H9 (cell line): ENCODE measurements around the gene KIF1A. TPM values are rescaled to one million over a fixed set of nuclear protein-coding genes. Genes with fewer than 3 reads are reported as not detected.

Experiments
- DNase-seq: peaks from one replicate; pipeline ENCODE4 v3.0.0-alpha.2; 2017
- H2AFZ ChIP-seq: one replicate; pipeline ENCODE4 v1.6.1; 2013; ENCODE audit warnings: mild to moderate bottlenecking, low read length, control low read depth, moderate library complexity
- H2AK5ac ChIP-seq: 2 replicates; pipeline ENCODE4 v1.6.1; 2013; ENCODE audit warnings: low read length, control low read depth, mixed read lengths; ENCODE audit not compliant: insufficient read length
- H2BK120ac ChIP-seq: one replicate; pipeline ENCODE4 v1.6.1; 2013; ENCODE audit warnings: low read depth, mild to moderate bottlenecking, low read length, control low read depth, inconsistent platforms; ENCODE audit not compliant: poor library complexity, severe bottlenecking
- H2BK12ac ChIP-seq: 2 replicates; pipeline ENCODE4 v1.6.1; 2013; ENCODE audit warnings: low read length, control low read depth, mixed read lengths, low read depth; ENCODE audit not compliant: insufficient read length
- H2BK15ac ChIP-seq: 2 replicates; pipeline ENCODE4 v1.6.1; 2013; ENCODE audit warnings: low read depth, low read length, control low read depth
- H2BK20ac ChIP-seq: one replicate; pipeline ENCODE4 v1.6.1; 2013; ENCODE audit warnings: low read depth, mild to moderate bottlenecking, low read length, control low read depth, inconsistent platforms; ENCODE audit not compliant: poor library complexity, severe bottlenecking
- H2BK5ac ChIP-seq: 2 replicates; pipeline ENCODE4 v1.6.1; 2013; ENCODE audit warnings: low read length, control low read depth, mixed read lengths; ENCODE audit not compliant: insufficient read length
- H3K14ac ChIP-seq: 2 replicates; pipeline ENCODE4 v1.6.1; 2013; ENCODE audit warnings: low read length, control low read depth; ENCODE audit not compliant: insufficient read depth
- H3K18ac ChIP-seq: 2 replicates; pipeline ENCODE4 v1.6.1; 2013; ENCODE audit warnings: low read depth, mild to moderate bottlenecking, mixed read lengths, low read length, control low read depth; ENCODE audit not compliant: insufficient read length
- H3K23ac ChIP-seq: 2 replicates; pipeline ENCODE4 v1.6.1; 2013; ENCODE audit warnings: low read length, control low read depth, mixed read lengths, low read depth; ENCODE audit not compliant: insufficient read length
- H3K23me2 ChIP-seq: 2 replicates; pipeline ENCODE4 v1.6.1; 2013; ENCODE audit warnings: low read depth, mild to moderate bottlenecking, mixed read lengths, low read length, control low read depth; ENCODE audit not compliant: insufficient read length, poor library complexity, severe bottlenecking
- H3K27ac ChIP-seq: 2 replicates; pipeline ENCODE4 v1.5.1; 2013; ENCODE audit warnings: low read length, control low read depth, mixed read lengths, low read depth; ENCODE audit not compliant: insufficient read length
- H3K27me3 ChIP-seq: 2 replicates; pipeline ENCODE4 v1.6.1; 2013; ENCODE audit warnings: low read length, control low read depth, inconsistent platforms; ENCODE audit not compliant: insufficient read depth
- H3K4ac ChIP-seq: 2 replicates; pipeline ENCODE4 v1.6.1; 2013; ENCODE audit warnings: low read depth, mild to moderate bottlenecking, control low read depth, inconsistent platforms, low read length, moderate library complexity
- H3K4me1 ChIP-seq: 2 replicates; pipeline ENCODE4 v1.6.1; 2013; ENCODE audit warnings: low read length, control low read depth, inconsistent platforms; ENCODE audit not compliant: insufficient read depth
- H3K4me2 ChIP-seq: 2 replicates; pipeline ENCODE4 v1.6.1; 2013; ENCODE audit warnings: low read length, control low read depth, mixed read lengths; ENCODE audit not compliant: insufficient read length, insufficient read depth
- H3K56ac ChIP-seq: 2 replicates; pipeline ENCODE4 v1.6.1; 2013; ENCODE audit warnings: low read depth, mild to moderate bottlenecking, mixed read lengths, low read length, control low read depth; ENCODE audit not compliant: insufficient read length
- H3K79me1 ChIP-seq: 2 replicates; pipeline ENCODE4 v1.6.1; 2013; ENCODE audit warnings: low read depth, mild to moderate bottlenecking, moderate library complexity, low read length, control low read depth, inconsistent platforms; ENCODE audit not compliant: insufficient read depth, poor library complexity, severe bottlenecking
- H3K79me2 ChIP-seq: 2 replicates; pipeline ENCODE4 v1.6.1; 2013; ENCODE audit warnings: low read length, control low read depth, inconsistent platforms; ENCODE audit not compliant: insufficient read depth
- H3K9ac ChIP-seq: 2 replicates; pipeline ENCODE4 v1.6.1; 2013; ENCODE audit warnings: low read length, control low read depth, mixed read lengths; ENCODE audit not compliant: insufficient read length; ENCODE audit errors: extremely low read depth
- H3K9me3 ChIP-seq: one replicate; pipeline ENCODE4 v1.6.1; 2013; ENCODE audit warnings: low read depth, low read length, inconsistent platforms; ENCODE audit not compliant: control insufficient read depth
- H3T11ph ChIP-seq: one replicate; pipeline ENCODE4 v1.6.1; 2013; ENCODE audit warnings: mild to moderate bottlenecking, low read length, control low read depth, inconsistent platforms
- H4K20me1 ChIP-seq: one replicate; pipeline ENCODE4 v1.6.1; 2013; ENCODE audit not compliant: control insufficient read depth, insufficient read length, insufficient read depth
- H4K5ac ChIP-seq: 2 replicates; pipeline ENCODE4 v1.6.1; 2013; ENCODE audit warnings: low read depth, mild to moderate bottlenecking, mixed read lengths, low read length, control low read depth; ENCODE audit not compliant: insufficient read length
- H4K8ac ChIP-seq: replicated peaks from 2 replicates; pipeline ENCODE4 v1.6.1; 2013; ENCODE audit warnings: low read length, control low read depth, mixed read lengths, low read depth; ENCODE audit not compliant: insufficient read length
- H4K91ac ChIP-seq: 2 replicates; pipeline ENCODE4 v1.6.1; 2013; ENCODE audit warnings: low read depth, mild to moderate bottlenecking, moderate library complexity, mixed read lengths, low read length, control low read depth; ENCODE audit not compliant: insufficient read length
- H3K27ac Mint-ChIP-seq, 3 experiments: 2 replicates in 2 of 3; 3 replicates in 1 of 3; pipeline ENCODE4 v1.8.0; 2020 to 2021; ENCODE audit warnings: mixed read lengths in 3 of 3, mild to moderate bottlenecking in 1 of 3, moderate library complexity in 1 of 3
- H3K27me3 Mint-ChIP-seq: 2 replicates; pipeline ENCODE4 v1.8.0; 2021; ENCODE audit warnings: low read depth, mild to moderate bottlenecking, moderate library complexity, mixed read lengths
- H3K36me3 Mint-ChIP-seq, 3 experiments: 2 replicates in 2 of 3; 3 replicates in 1 of 3; pipeline ENCODE4 v1.8.0; 2020 to 2021; ENCODE audit warnings: low read depth in 3 of 3, mixed read lengths in 3 of 3; ENCODE audit not compliant: insufficient read depth in 1 of 3
- H3K4me1 Mint-ChIP-seq, 2 experiments: 2 replicates each; pipeline ENCODE4 v1.8.0; 2020; ENCODE audit warnings: mixed read lengths in 2 of 2
- H3K4me3 Mint-ChIP-seq, 2 experiments: 2 replicates in 1 of 2; 3 replicates in 1 of 2; pipeline ENCODE4 v1.8.0; 2020 to 2021; ENCODE audit warnings: mild to moderate bottlenecking in 2 of 2, mixed read lengths in 2 of 2, moderate library complexity in 1 of 2
- H3K9me3 Mint-ChIP-seq, 2 experiments: 2 replicates in 1 of 2; 3 replicates in 1 of 2; pipeline ENCODE4 v1.8.0; 2020; ENCODE audit warnings: mild to moderate bottlenecking in 2 of 2, mixed read lengths in 2 of 2, moderate library complexity in 1 of 2
- WGBS: extraction: QIAGEN DNeasy Blood & Tissue Kit; methylation state at CpG from one replicate; pipeline ENCODE4 v1.1.7; 2013; ENCODE audit warnings: missing lambda C conversion rate, low lambda C conversion rate, mixed read lengths; ENCODE audit not compliant: insufficient read length; ENCODE audit errors: extremely low coverage; 5-methylcytosine and 5-hydroxymethylcytosine counted together
- total RNA-seq: library from RNA; stranded (reverse); gene quantifications from 2 replicates; pipeline ENCODE4 v1.2.1, GENCODE V29; 2021
- TF ChIP-seq, protein P1 (sequence below): fragments of 200-600 bp; sonication (generic); conservative IDR thresholded peaks from 3 replicates; pipeline ENCODE4 v1.8.0; 2021; ENCODE audit warnings: antibody characterized with exemption, mild to moderate bottlenecking

KIF1A gene
- total RNA-seq, 1 experiment from 2014 or later, result 204 TPM

DNA sequence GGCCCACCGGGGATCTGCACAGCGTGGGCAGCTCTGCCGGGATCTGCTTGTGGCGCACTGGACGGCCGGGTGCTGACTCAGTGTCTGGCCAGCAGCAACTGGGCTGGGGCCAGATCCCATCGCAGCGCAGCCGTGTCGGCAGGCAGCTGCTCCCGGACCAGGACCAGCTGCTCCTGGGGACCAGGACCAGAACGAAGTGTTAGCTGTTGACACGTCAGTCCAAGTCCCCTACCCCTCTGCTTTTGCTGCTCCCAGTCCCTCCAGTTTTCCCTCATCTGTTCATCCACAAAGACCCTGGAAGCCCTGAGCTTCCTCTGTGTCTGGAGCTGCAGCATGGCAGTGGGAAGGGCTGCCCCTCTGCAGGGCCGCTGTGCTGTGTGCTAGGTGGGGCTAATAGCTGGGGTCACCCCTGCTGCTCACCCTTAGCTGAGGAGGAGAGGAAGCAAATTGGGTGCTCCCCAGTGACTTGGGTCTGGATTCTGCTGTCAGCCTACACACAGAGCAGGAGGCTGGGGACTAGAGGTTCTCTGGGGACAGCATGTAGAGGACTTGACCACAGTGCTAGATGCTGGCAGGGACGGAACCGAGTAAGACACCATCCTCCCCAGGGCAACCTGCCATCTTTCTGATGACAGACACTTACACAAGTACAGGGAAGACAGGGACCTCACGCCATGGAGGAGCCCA lies 16.9 kb upstream of the KIF1A start:
- TF ChIP-seq, protein P1, sequence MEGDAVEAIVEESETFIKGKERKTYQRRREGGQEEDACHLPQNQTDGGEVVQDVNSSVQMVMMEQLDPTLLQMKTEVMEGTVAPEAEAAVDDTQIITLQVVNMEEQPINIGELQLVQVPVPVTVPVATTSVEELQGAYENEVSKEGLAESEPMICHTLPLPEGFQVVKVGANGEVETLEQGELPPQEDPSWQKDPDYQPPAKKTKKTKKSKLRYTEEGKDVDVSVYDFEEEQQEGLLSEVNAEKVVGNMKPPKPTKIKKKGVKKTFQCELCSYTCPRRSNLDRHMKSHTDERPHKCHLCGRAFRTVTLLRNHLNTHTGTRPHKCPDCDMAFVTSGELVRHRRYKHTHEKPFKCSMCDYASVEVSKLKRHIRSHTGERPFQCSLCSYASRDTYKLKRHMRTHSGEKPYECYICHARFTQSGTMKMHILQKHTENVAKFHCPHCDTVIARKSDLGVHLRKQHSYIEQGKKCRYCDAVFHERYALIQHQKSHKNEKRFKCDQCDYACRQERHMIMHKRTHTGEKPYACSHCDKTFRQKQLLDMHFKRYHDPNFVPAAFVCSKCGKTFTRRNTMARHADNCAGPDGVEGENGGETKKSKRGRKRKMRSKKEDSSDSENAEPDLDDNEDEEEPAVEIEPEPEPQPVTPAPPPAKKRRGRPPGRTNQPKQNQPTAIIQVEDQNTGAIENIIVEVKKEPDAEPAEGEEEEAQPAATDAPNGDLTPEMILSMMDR, result no peak
- H3K4ac ChIP-seq, result no peak overlapping the region
- no peak overlapping the region for H3K56ac ChIP-seq
- no peak overlapping the region for H3K14ac ChIP-seq
- H3K27ac ChIP-seq, result no peak overlapping the region
- no peak overlapping the region for H2AK5ac ChIP-seq
- no CpG with 5 or more reads among the region's 17 CpGs for WGBS
- no peak overlapping the region for H3K23ac ChIP-seq
- H2BK20ac ChIP-seq, result no peak overlapping the region
- H2BK5ac ChIP-seq, result no peak overlapping the region
- H3K79me2 ChIP-seq, result no peaks in the 10 kb centered on the region; the same call in 1 of the 2 replicates
- no peaks in the 10 kb centered on the region for H3K4me1 ChIP-seq
- no peak overlapping the region for H3K18ac ChIP-seq
- H2BK15ac ChIP-seq, result no peak overlapping the region
- no peaks in the 10 kb centered on the region for H3K27me3 ChIP-seq
- no peak overlapping the region for H2BK120ac ChIP-seq
- peaks cover 8 to 16% of the 10 kb centered on the region in 2 experiments for H3K4me1 Mint-ChIP-seq
- no peak overlapping the region for H3K4me3 Mint-ChIP-seq
- no peak overlapping the region for H2BK12ac ChIP-seq
- no peak overlapping the region for H3K9ac ChIP-seq
- no peak overlapping the region for H4K8ac ChIP-seq
- H3T11ph ChIP-seq, result no peak overlapping the region
- DNase-seq, result no peak
- no peak overlapping the region; a peak in 1 of 7 replicates for H3K27ac Mint-ChIP-seq
- H4K91ac ChIP-seq, result no peak overlapping the region
- H3K4me2 ChIP-seq, result no peak overlapping the region
- H3K36me3 Mint-ChIP-seq, result no peaks in the 10 kb centered on the region
- H3K9me3 Mint-ChIP-seq, result no peaks in the 10 kb centered on the region
- H4K20me1 ChIP-seq, result no peaks in the 10 kb centered on the region
- H3K79me1 ChIP-seq, result no peaks in the 10 kb centered on the region
- H3K27me3 Mint-ChIP-seq, result peaks cover 23% of the 10 kb centered on the region
- H3K9me3 ChIP-seq, result no peaks in the 10 kb centered on the region
- no peak overlapping the region for H4K5ac ChIP-seq
- no peak overlapping the region for H2AFZ ChIP-seq
- H3K23me2 ChIP-seq, result peaks cover 2% of the 10 kb centered on the region
